Measurements from ENCODE around the gene MBP.
A peak's percentile ranks its signal among the peaks of the same experiment; 100 is the strongest.

MBP gene

DNA sequence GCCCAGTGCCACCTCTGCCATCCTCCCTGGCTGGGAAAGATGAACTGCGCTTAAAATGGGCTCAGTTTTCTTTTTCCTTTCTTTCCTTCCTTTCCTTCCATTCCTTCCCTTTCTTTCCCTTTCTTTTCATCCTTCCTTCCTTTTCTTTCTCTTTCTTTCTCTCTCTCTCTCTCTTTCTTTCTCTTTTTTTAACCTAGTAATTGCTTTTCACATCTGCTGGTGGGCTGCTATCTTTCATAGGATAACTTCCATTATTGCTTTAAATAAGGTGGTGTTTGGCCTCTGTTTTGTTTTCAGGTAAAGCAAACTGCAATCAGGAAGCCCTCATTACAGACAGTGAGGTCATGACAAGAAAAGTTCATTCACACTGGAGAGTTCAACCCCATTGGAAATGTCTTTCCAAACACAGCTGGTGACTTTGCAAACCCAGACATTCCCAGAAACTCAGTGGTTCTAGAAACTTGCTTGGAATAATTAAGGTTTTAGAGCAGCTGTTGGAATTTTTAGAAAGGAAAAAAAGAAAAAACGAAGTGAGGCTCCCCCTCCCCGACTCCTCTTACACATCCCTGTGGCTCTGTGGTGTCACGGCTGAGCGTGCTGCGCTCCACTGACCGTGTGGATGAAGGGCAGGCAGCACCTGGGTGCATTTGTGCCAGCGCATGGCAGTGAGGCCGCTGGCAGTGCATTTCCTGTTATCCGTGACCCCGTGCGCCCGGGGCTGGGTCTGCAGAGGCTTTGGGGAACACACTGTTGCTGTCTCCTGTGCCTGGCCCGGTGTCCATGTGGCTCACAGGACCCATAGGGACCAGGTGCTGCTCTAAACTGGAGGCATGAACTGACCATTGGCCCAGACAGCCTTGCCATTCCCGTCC, 76.9 kb downstream of the MBP start:
- Histone ChIP-seq H3K9me3 (ENCODE audit: low read depth, low read length) (no peaks in the 10 kb centered on the region), H3K4me3 (no peak overlapping the region), H3K9ac (ENCODE audit: insufficient read length) (no peak overlapping the region), H3K27ac (no peak overlapping the region), H3K36me3 (ENCODE audit: insufficient read depth, low read length) (no peaks in the 10 kb centered on the region)
- no peak for DNase-seq (ENCODE audit: low read depth, low spot score)
- no peak for TF ChIP-seq POLR2AphosphoS5 (IDR thresholded peaks at IDR 0.05; ENCODE audit: borderline replicate concordance, low read depth, low read length)

DNA sequence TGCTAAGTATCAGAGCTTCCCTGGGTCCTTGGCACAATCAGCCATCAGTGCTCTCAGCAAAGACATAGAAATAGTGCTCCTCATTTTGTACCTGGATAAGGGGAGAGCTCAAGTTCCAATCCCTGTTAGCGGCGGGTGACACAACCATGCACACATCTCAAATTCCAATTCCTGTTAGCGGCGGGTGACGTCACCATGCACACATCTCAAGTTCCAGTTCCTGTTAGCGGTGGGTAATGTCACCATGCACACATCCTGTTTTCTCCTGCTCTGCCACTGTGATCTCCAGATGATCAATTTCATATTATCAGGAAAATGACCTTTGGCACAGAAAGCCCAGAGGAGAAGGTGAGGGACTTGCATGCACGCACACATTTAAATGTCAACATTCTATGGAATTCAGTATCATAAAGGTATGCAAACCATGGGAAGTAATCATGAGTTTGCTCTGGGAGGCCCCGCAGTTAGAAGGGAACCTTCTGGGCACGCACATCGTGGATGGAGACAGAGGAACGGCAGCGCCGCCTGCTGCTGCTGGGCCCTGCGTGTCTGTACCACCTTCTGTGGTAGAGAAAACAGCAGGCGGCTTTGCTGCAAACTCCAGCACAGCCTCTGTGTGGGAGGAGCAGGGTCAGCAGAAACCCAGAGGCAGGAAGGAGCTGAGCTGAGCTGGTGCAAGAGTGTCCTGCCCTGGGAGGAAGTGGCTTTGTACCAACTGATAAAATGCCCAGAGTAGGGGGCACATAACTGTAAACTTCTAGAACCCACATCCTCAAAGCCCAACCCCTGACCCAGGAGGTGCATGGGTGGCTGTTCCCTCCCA, 77.8 kb downstream of the MBP start:
- Histone ChIP-seq H3K27ac (no peak overlapping the region), H3K9ac (ENCODE audit: insufficient read length) (no peak overlapping the region)
- DNase-seq (ENCODE audit: low read depth, low spot score), result peak; percentile 10

DNA sequence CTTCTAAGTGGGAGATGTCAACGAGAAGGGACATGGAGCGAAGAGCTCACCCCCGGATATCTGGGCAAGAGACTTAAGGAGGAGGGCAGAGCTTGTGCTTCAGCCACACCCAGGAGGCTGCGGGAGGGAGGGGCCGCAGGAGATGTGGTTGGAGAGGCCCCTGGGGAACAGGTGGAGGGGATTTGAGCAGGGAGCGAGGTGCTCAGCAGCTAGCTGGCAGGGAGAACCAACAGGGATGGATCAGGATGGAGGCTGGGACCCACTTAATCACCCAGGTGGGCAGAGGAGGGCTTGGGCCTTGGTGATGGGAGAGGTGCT, 78.3 kb downstream of the MBP start:
- no peak for DNase-seq (ENCODE audit: low read depth, low spot score)
- Histone ChIP-seq H3K4me3 (no peak overlapping the region), H3K9me3 (ENCODE audit: low read depth, low read length) (no peaks in the 10 kb centered on the region), H3K27ac (no peak overlapping the region), H3K36me3 (ENCODE audit: insufficient read depth, low read length) (no peaks in the 10 kb centered on the region), H3K9ac (ENCODE audit: insufficient read length) (no peak overlapping the region)
- TF ChIP-seq FOXP2 (optimal IDR thresholded peaks at IDR 0.05; ENCODE audit: control extremely low read depth, extremely low read length, insufficient read depth) (no peak), EZH2 (IDR thresholded peaks at IDR 0.05) (no peak), POLR2AphosphoS5 (IDR thresholded peaks at IDR 0.05; ENCODE audit: borderline replicate concordance, low read depth, low read length) (no peak)

More for the DNA sequence above, 77.8 kb downstream of the MBP start:
- TF ChIP-seq FOXP2 (optimal IDR thresholded peaks at IDR 0.05; ENCODE audit: control extremely low read depth, extremely low read length, insufficient read depth) (no peak), POLR2AphosphoS5 (IDR thresholded peaks at IDR 0.05; ENCODE audit: borderline replicate concordance, low read depth, low read length) (no peak), EZH2 (IDR thresholded peaks at IDR 0.05) (no peak)
- H3K9me3 ChIP-seq (ENCODE audit: low read depth, low read length), result no peaks in the 10 kb centered on the region
- no peaks in the 10 kb centered on the region for H3K36me3 ChIP-seq (ENCODE audit: insufficient read depth, low read length)
- H3K4me3 ChIP-seq, result no peak overlapping the region

DNA sequence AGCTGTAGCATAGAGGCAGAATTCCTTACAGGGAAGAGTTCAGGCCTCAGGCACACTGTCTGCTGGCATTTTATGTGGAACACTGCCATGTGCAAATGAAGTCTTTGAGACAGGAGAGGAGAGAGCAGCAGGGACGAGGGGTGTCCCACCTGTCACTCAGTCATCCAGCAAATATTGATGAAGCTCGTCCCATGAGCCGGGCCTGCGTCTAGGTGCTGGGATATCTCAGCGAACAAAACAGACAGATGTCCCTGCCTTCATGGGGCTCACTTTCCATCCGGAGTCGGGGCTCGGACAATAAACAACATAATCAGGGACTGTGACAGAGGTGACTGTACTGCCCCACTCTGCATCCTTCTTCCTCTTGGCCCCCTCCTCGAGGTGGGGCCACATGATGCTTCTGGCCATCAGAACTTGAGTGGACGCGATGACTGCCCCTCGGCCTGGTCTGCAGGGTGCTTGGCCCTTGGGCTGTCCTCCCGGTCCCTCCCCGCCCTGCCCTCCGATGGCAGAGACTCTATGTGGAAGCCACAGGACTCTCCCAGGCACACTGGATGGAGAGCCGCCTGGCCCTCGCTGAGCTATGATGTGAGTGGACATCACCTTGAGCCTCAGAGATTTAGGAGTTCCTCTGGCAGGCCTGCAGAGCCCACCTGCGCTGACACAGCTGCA, 78.8 kb downstream of the MBP start:
- Histone ChIP-seq H3K4me3 (no peak overlapping the region), H3K36me3 (ENCODE audit: insufficient read depth, low read length) (no peaks in the 10 kb centered on the region), H3K9me3 (ENCODE audit: low read depth, low read length) (no peaks in the 10 kb centered on the region), H3K9ac (ENCODE audit: insufficient read length) (no peak overlapping the region), H3K27ac (no peak overlapping the region)
- DNase-seq (ENCODE audit: low read depth, low spot score), result no peak
- TF ChIP-seq POLR2AphosphoS5 (IDR thresholded peaks at IDR 0.05; ENCODE audit: borderline replicate concordance, low read depth, low read length) (no peak), EZH2 (IDR thresholded peaks at IDR 0.05) (no peak), FOXP2 (optimal IDR thresholded peaks at IDR 0.05; ENCODE audit: control extremely low read depth, extremely low read length, insufficient read depth) (no peak)

DNA sequence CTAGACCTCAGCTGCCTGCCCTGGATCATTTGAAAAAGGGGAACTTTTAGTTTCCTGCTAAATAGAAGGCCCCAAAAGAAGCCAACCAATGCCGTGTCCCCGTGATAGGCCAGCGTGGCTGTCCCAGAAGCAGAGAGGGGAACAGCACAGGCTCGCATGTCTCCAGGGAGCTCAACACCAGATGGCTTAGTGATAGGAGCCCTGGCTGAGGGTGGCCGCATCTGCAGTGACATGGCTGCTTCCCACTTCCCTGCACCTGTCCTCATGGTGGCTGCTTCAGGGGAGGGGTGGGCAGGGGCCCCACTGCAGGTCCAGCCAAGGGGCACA, 79.6 kb downstream of the MBP start:
- H3K27ac ChIP-seq, result no peak overlapping the region
- no peak for DNase-seq (ENCODE audit: low read depth, low spot score)

DNA sequence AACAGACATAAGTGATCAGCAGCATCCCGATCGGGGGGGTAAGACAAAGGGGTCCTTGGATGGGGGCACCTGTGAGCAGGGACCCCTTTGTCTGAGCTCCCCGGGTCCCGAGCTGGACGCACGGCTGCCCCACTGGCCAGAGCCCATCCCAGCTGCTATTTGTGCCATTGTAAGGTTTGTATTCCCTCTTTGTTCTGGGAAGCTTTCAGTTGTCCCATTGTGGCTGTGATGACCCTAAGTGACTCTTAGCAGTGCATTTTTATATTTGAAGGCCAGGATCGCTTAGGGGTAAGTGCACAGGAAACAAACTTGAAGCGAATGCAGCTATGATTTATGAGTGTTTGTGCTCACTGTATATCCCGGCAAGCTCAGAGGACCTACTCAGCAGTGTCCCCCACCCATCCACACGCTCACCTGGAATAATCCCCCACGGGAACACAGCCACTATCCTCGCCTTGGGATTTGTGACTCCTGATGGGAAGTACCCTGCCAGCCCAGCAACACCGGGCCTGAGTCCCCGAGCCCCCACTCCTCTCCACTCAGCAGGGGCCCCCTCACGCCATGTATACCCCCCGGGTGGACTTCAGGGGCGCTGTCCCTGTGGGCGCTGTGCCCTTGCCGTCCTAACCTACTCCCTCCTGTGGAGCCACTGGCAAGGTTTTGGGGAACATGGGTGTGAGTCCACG, 80.1 kb downstream of the MBP start:
- H3K4me3 ChIP-seq, result no peak overlapping the region
- H3K36me3 ChIP-seq (ENCODE audit: insufficient read depth, low read length), result no peaks in the 10 kb centered on the region
- H3K27ac ChIP-seq, result no peak overlapping the region
- H3K9me3 ChIP-seq (ENCODE audit: low read depth, low read length), result no peaks in the 10 kb centered on the region
- no peak for DNase-seq (ENCODE audit: low read depth, low spot score)
- no peak for TF ChIP-seq POLR2AphosphoS5 (IDR thresholded peaks at IDR 0.05; ENCODE audit: borderline replicate concordance, low read depth, low read length)
- TF ChIP-seq EZH2 (IDR thresholded peaks at IDR 0.05), result no peak
- TF ChIP-seq FOXP2 (optimal IDR thresholded peaks at IDR 0.05; ENCODE audit: control extremely low read depth, extremely low read length, insufficient read depth), result no peak
- no peak overlapping the region for H3K9ac ChIP-seq (ENCODE audit: insufficient read length)

More for the DNA sequence above, 79.6 kb downstream of the MBP start:
- TF ChIP-seq EZH2 (IDR thresholded peaks at IDR 0.05) (no peak), FOXP2 (optimal IDR thresholded peaks at IDR 0.05; ENCODE audit: control extremely low read depth, extremely low read length, insufficient read depth) (no peak), POLR2AphosphoS5 (IDR thresholded peaks at IDR 0.05; ENCODE audit: borderline replicate concordance, low read depth, low read length) (no peak)
- Histone ChIP-seq H3K4me3 (no peak overlapping the region), H3K9ac (ENCODE audit: insufficient read length) (no peak overlapping the region), H3K9me3 (ENCODE audit: low read depth, low read length) (no peaks in the 10 kb centered on the region), H3K36me3 (ENCODE audit: insufficient read depth, low read length) (no peaks in the 10 kb centered on the region)

DNA sequence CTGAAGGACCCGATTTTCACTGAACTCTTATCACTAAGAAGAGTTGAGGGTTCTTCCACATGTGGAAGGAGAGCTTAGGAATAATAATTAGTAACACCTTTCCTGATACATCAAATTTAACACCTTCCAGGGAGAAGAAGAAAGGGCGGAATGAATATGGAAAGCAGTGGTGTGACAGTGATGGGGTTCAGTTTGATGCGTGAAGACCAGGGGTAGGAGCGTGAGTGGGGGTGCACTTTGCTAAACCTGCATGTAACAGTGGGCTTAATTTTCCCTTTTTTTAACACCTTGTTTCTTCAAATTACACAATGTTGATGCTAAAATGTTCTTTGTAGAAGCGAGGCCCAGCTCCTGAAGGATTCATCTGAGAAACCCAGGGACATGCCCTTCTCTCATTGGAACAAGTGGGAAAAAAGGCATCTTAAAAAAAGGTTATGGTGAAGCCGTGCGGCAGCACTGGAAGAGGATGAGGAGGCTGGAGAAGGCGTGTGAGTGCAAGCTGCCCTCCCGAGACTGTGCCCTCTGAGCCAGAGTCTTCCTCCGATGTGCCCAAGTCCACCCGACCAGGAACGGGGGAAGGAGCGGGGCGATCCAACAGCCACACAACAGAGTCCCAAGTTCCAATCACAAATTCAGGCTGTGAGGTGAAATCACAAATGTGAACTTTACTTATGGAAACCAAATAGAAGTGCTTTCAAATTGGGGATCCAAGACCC, 80.8 kb downstream of the MBP start:
- TF ChIP-seq POLR2AphosphoS5 (IDR thresholded peaks at IDR 0.05; ENCODE audit: borderline replicate concordance, low read depth, low read length), result no peak
- TF ChIP-seq EZH2 (IDR thresholded peaks at IDR 0.05), result no peak
- no peak for TF ChIP-seq FOXP2 (optimal IDR thresholded peaks at IDR 0.05; ENCODE audit: control extremely low read depth, extremely low read length, insufficient read depth)
- Histone ChIP-seq H3K36me3 (ENCODE audit: insufficient read depth, low read length) (no peaks in the 10 kb centered on the region), H3K9ac (ENCODE audit: insufficient read length) (no peak overlapping the region), H3K4me3 (no peak overlapping the region), H3K27ac (no peak overlapping the region), H3K9me3 (ENCODE audit: low read depth, low read length) (no peaks in the 10 kb centered on the region)
- no peak for DNase-seq (ENCODE audit: low read depth, low spot score)
